ENCODE measurements around the gene CEP43. TPM values are rescaled to one million over a fixed set of nuclear protein-coding genes. Genes with fewer than 3 reads are reported as not detected.
A peak's percentile ranks its signal among the peaks of the same experiment; 100 is the strongest.

The CEP43 gene
- total RNA-seq, 1 donor from 2014 or later: 23.3 TPM

- Mint-ChIP-seq H3K4me3 (ENCODE audit: unreplicated experiment) (peak overlapping the region; percentile 87), H3K36me3 (ENCODE audit: low read depth, unreplicated experiment) (no peaks in the 10 kb centered on the region), H3K27ac (ENCODE audit: unreplicated experiment) (no peak overlapping the region), H3K9me3 (ENCODE audit: unreplicated experiment) (no peaks in the 10 kb centered on the region), H3K27me3 (ENCODE audit: unreplicated experiment) (peaks cover 7% of the 10 kb centered on the region), H3K4me1 (ENCODE audit: unreplicated experiment) (peaks cover 26% of the 10 kb centered on the region)
- TF ChIP-seq CTCF (IDR thresholded peaks at IDR 0.05; ENCODE audit: unreplicated experiment): no peak
- peak; percentile 53 for DNase-seq (ENCODE audit: low spot score)
Measured at GRCh38 chr6:166998256-166999144, 697 bp upstream of the CEP43 start.

DNA sequence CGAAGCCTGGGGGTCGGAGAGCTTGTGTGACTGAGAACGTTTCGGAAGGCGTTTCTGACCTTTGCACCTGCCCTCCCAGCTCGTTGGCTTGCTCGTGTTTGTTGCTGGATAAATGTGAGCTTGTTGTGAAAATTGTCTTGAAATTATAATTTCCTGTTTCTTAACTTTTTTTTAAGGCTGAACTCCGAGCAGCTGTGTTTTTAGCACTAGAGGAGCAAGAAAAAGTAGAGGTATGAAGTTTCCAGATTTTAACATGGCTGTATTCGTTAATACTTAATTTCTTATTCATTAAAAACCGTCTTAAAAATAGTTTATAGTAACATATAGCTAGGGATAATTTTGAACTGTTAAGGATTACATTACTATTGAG, 672 bp downstream of the CEP43 start:
- no peaks in the 10 kb centered on the region for H3K9me3 Mint-ChIP-seq (ENCODE audit: unreplicated experiment)
- no peak for TF ChIP-seq CTCF (IDR thresholded peaks at IDR 0.05; ENCODE audit: unreplicated experiment)
- H3K27ac Mint-ChIP-seq (ENCODE audit: unreplicated experiment): peak overlapping the region; percentile 74

GRCh38 chr6:167000759-167001158, 1.6 kb downstream of the CEP43 start:
- Mint-ChIP-seq H3K4me1 (ENCODE audit: unreplicated experiment) (peaks cover 26% of the 10 kb centered on the region), H3K36me3 (ENCODE audit: low read depth, unreplicated experiment) (no peaks in the 10 kb centered on the region), H3K4me3 (ENCODE audit: unreplicated experiment) (peak overlapping the region; percentile 42), H3K27me3 (ENCODE audit: unreplicated experiment) (peaks cover 7% of the 10 kb centered on the region), H3K27ac (ENCODE audit: unreplicated experiment) (no peak overlapping the region), H3K9me3 (ENCODE audit: unreplicated experiment) (no peaks in the 10 kb centered on the region)
- no peak for DNase-seq (ENCODE audit: low spot score)
- TF ChIP-seq CTCF (IDR thresholded peaks at IDR 0.05; ENCODE audit: unreplicated experiment): no peak

More for the DNA sequence above, 672 bp downstream of the CEP43 start:
- peak overlapping the region; percentile 94 for H3K4me3 Mint-ChIP-seq (ENCODE audit: unreplicated experiment)
- peaks cover 7% of the 10 kb centered on the region for H3K27me3 Mint-ChIP-seq (ENCODE audit: unreplicated experiment)
- H3K36me3 Mint-ChIP-seq (ENCODE audit: low read depth, unreplicated experiment): no peaks in the 10 kb centered on the region
- no peak for DNase-seq (ENCODE audit: low spot score)
- peaks cover 26% of the 10 kb centered on the region for H3K4me1 Mint-ChIP-seq (ENCODE audit: unreplicated experiment)

GRCh38 chr6:167005350-167006159, 6.4 kb downstream of the CEP43 start:
- Mint-ChIP-seq H3K36me3 (ENCODE audit: low read depth, unreplicated experiment) (peaks cover 4% of the 10 kb centered on the region), H3K4me1 (ENCODE audit: unreplicated experiment) (peaks cover 22% of the 10 kb centered on the region), H3K27ac (ENCODE audit: unreplicated experiment) (no peak overlapping the region), H3K27me3 (ENCODE audit: unreplicated experiment) (peaks cover 5% of the 10 kb centered on the region), H3K9me3 (ENCODE audit: unreplicated experiment) (no peaks in the 10 kb centered on the region), H3K4me3 (ENCODE audit: unreplicated experiment) (no peak overlapping the region)
- no peak for TF ChIP-seq CTCF (IDR thresholded peaks at IDR 0.05; ENCODE audit: unreplicated experiment)
- no peak for DNase-seq (ENCODE audit: low spot score)
